Lower leg skin (tissue), 4 donors: ENCODE data around the gene CYGB. TPM values are rescaled to one million over a fixed set of nuclear protein-coding genes. Genes with fewer than 3 reads are reported as not detected.

ENCODE experiments used
- DNase-seq, 2 donors: peaks; one replicate each; pipeline ENCODE4 v3.0.0-alpha.2; 2019; ENCODE audit warnings: low spot score in 2 of 2
- H3K4me3 ChIP-seq: fragments of 200-600 bp; sonication (generic); 2 replicates; pipeline ENCODE4 v1.5.1; 2017; ENCODE audit warnings: mild to moderate bottlenecking, low read depth; ENCODE audit not compliant: poor library complexity, severe bottlenecking
- CTCF ChIP-seq, 3 donors: fragments of 450-650 bp; IDR thresholded peaks; one replicate each; pipeline ENCODE4 v1.5.1; 2016; ENCODE audit warnings: antibody characterized with exemption in 3 of 3, mild to moderate bottlenecking in 3 of 3, moderate library complexity in 2 of 3
- POLR2A ChIP-seq, 2 donors: fragments of 450-650 bp; IDR thresholded peaks; one replicate each; pipeline ENCODE4 v1.6.1; 2016 to 2017; ENCODE audit warnings: antibody characterized with exemption in 2 of 2, mild to moderate bottlenecking in 1 of 2, moderate library complexity in 1 of 2
- WGBS, 2 donors: methylation state at CpG; one replicate each; pipeline ENCODE4 v1.1.5; 2018; 5-methylcytosine and 5-hydroxymethylcytosine counted together
- intact Hi-C: fragments of 100-400 bp; cut with DNase I; formaldehyde crosslinking; loops from one replicate; pipeline ENCODE4 v1.15.0; 2023; ENCODE audit warnings: low total_unique reads
- total RNA-seq, 4 donors: library from RNA; depleted of rRNA; stranded (reverse); fragments of >200 nt; gene quantifications; one replicate each; pipeline ENCODE4 v1.1.0, GENCODE V29; 2016

CYGB gene
- total RNA-seq, 4 donors from 2014 or later: 9.7 to 14.4 (median 10.7) TPM

GRCh38 chr17:76501827-76502307 lies 35.6 kb downstream of the CYGB start:
- no peak overlapping the region for H3K4me3 ChIP-seq
- 76 to 77% methylated on average over 11 of the region's 11 CpGs for WGBS, 2 donors
- DNase-seq: no peak
- intact Hi-C loops: no loop called here
- TF ChIP-seq CTCF (IDR thresholded peaks at IDR 0.05): no peak
- no peak for TF ChIP-seq POLR2A (IDR thresholded peaks at IDR 0.05)

- TF ChIP-seq CTCF (IDR thresholded peaks at IDR 0.05): no peak
- no peak for TF ChIP-seq POLR2A (IDR thresholded peaks at IDR 0.05)
- peak; percentile 86 to 99 for DNase-seq
- intact Hi-C loops: no loop called here
- 1 to 5% methylated on average over 13 to 34 of the region's 72 CpGs for WGBS, 2 donors
- H3K4me3 ChIP-seq: peak within 1 kb of the TSS; percentile 51
Observed at GRCh38 chr17:76501018-76501826, 36.3 kb downstream of the CYGB start, which contains the start of gene RHBDF2. TSS of gene RHBDF2 (minus strand) at chr17:76501423. CDS start at chr17:76481524, 19,899 bp downstream.

- 20 to 44% methylated on average over 10 of the region's 10 CpGs for WGBS, 2 donors
- intact Hi-C loops: no loop called here
- DNase-seq: no peak
- TF ChIP-seq CTCF (IDR thresholded peaks at IDR 0.05) (no peak), POLR2A (IDR thresholded peaks at IDR 0.05) (no peak)
- peak overlapping the region; percentile 51 for H3K4me3 ChIP-seq
Observed at GRCh38 chr17:76500747-76501017, 36.8 kb downstream of the CYGB start.

- WGBS, 2 donors: 30 to 41% methylated on average over 17 of the region's 17 CpGs
- no peak for DNase-seq
- intact Hi-C loops: no loop called here
Observed at GRCh38 chr17:76500074-76500746, 37.3 kb downstream of the CYGB start.

GRCh38 chr17:76499267-76499667 lies 38.2 kb downstream of the CYGB start:
- no peak for DNase-seq
- TF ChIP-seq POLR2A (IDR thresholded peaks at IDR 0.05) (no peak), CTCF (IDR thresholded peaks at IDR 0.05) (no peak)
- no peak overlapping the region for H3K4me3 ChIP-seq
- WGBS, 2 donors: 43 to 53% methylated on average over 5 of the region's 5 CpGs
- intact Hi-C loops: no loop called here

More at GRCh38 chr17:76500074-76500746, 37.3 kb downstream of the CYGB start:
- peak overlapping the region; percentile 51 for H3K4me3 ChIP-seq
- no peak for TF ChIP-seq POLR2A (IDR thresholded peaks at IDR 0.05)
- no peak for TF ChIP-seq CTCF (IDR thresholded peaks at IDR 0.05)
